HG03135 (cell line): Measurements from ENCODE around the gene TRNT1.

ENCODE experiments used
- ATAC-seq: cut with Tn5 transposase; IDR thresholded peaks from one replicate; pipeline ENCODE4 v1.9.1; 2021; ENCODE audit warnings: mild to moderate bottlenecking, moderate library complexity; ENCODE audit not compliant: unreplicated experiment

The TRNT1 gene

GRCh38 chr3:3110749-3111361 is 15.9 kb upstream of the TRNT1 start:
- no peak for ATAC-seq

- ATAC-seq = no peak
Measured at GRCh38 chr3:3113042-3113709, 13.6 kb upstream of the TRNT1 start.

GRCh38 chr3:3117651-3118050 is 9.1 kb upstream of the TRNT1 start:
- ATAC-seq = no peak

GRCh38 chr3:3119393-3119851 is 7.3 kb upstream of the TRNT1 start:
- ATAC-seq = no peak

GRCh38 chr3:3125977-3126376 is 763 bp upstream of the TRNT1 start:
- no peak for ATAC-seq

- ATAC-seq = no peak
Measured at GRCh38 chr3:3127432-3128010, 781 bp downstream of the TRNT1 start.

GRCh38 chr3:3129579-3129978 is 2.8 kb downstream of the TRNT1 start:
- no peak for ATAC-seq

GRCh38 chr3:3133500-3133899 is 6.8 kb downstream of the TRNT1 start:
- no peak for ATAC-seq

GRCh38 chr3:3134750-3135448 is 8.2 kb downstream of the TRNT1 start:
- ATAC-seq = no peak

GRCh38 chr3:3137526-3137925 is 10.8 kb downstream of the TRNT1 start:
- ATAC-seq = no peak

GRCh38 chr3:3141939-3142338 is 15.2 kb downstream of the TRNT1 start:
- ATAC-seq = no peak

GRCh38 chr3:3145831-3146230 is 19.1 kb downstream of the TRNT1 start:
- ATAC-seq = no peak

GRCh38 chr3:3149560-3149959 is 22.8 kb downstream of the TRNT1 start:
- no peak for ATAC-seq

- ATAC-seq = no peak
Measured at GRCh38 chr3:3151513-3151912, 24.8 kb downstream of the TRNT1 start.

- ATAC-seq = no peak
Measured at GRCh38 chr3:3154879-3155610, 28.3 kb downstream of the TRNT1 start.

GRCh38 chr3:3157484-3157883 is 30.7 kb downstream of the TRNT1 start:
- ATAC-seq = no peak

- no peak for ATAC-seq
Measured at GRCh38 chr3:3160826-3161225, 34.1 kb downstream of the TRNT1 start.

GRCh38 chr3:3165241-3165640 is 38.5 kb downstream of the TRNT1 start:
- no peak for ATAC-seq

GRCh38 chr3:3165650-3166049 is 38.9 kb downstream of the TRNT1 start:
- ATAC-seq = no peak

- no peak for ATAC-seq
Measured at GRCh38 chr3:3170998-3171397, 44.3 kb downstream of the TRNT1 start.

GRCh38 chr3:3172627-3173026 is 45.9 kb downstream of the TRNT1 start:
- ATAC-seq = no peak
